ENCODE measurements around the gene ZC3H13. TPM values are rescaled to one million over a fixed set of nuclear protein-coding genes. Genes with fewer than 3 reads are reported as not detected.
A peak's percentile ranks its signal among the peaks of the same experiment; 100 is the strongest.

Gene ZC3H13
- total RNA-seq, 1 donor: 21.2 TPM

DNA sequence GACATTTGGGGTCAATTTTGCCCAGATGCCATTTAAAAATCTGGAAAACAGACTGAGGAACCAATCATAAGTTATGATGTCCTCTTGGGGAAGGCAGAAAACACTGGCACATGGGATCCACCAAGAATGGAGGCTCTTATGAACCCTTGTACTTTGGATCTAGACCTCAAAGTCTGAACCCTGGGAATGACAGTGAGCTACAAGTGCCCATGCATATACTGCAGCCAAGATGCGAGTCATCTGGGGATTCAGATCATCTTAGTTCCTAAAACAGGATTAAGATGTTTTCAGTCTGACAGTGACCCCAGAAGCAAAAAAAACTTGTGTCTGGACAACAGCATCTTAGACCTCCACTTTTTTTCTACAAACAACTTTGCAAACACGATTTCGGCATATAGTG, 100.8 kb downstream of the ZC3H13 start:
- no peak overlapping the region for H3K4me3 ChIP-seq (ENCODE audit: low read depth, low read length)
- peak; percentile 29 for DNase-seq (ENCODE audit: low read depth)
- TF ChIP-seq CTCF (IDR thresholded peaks at IDR 0.05; ENCODE audit: insufficient read depth, low read depth, low read length): no peak

DNA sequence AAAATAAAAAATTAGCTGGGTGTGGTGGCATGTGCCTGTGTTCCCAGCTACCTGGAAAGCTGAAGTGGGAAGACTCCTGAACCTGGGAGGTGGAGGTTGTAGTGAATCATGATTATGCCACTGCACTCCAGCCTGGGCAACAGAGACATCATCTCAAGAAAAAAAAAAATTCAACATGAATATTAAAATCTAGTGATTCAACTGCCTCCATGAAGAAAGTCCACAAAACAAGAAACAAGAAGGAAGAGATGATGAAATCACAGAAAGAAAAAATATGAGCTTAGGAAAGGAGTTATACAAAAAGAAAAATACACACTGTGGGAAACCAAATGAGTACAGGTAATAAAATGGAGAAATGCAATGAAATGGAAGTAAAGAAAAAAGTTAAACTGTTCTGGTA, 101.4 kb downstream of the ZC3H13 start:
- no peak for TF ChIP-seq CTCF (IDR thresholded peaks at IDR 0.05; ENCODE audit: insufficient read depth, low read depth, low read length)
- no peak for DNase-seq (ENCODE audit: low read depth)
- H3K4me3 ChIP-seq (ENCODE audit: low read depth, low read length): no peak overlapping the region

DNA sequence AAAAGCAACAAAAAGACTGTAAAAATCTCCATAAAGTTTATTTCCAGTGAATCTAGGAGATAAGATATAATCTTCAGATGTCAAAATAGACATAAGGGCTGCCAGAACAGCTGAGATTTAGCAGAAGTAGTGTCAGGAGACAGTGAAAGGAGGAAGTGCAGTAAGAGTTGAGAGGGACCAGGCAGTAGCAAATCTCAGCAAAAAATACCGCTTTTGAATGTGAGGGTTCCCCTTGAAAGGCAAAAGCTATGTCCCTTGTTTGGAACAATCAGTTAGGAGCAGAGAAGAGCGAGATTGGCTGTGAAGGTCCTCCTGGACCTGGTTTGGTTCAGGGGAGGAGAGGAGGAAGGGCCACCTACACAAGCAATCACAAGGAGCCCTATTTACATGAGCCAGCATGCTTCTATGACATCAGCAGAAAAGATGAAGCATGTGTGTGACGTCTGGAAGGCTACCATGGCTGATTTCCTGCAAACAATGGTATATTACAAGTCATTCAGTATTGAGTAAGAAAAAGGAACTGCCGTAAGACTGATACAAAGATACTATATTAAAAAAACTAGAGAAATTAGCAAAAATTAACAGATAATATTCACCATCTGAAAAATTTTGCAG, 102.1 kb downstream of the ZC3H13 start:
- DNase-seq (ENCODE audit: low read depth): peak; percentile 45

GRCh38 chr13:45949161-45949560, 103.4 kb downstream of the ZC3H13 start:
- no peak for DNase-seq (ENCODE audit: low read depth)

More for the DNA sequence above, 102.1 kb downstream of the ZC3H13 start:
- H3K4me3 ChIP-seq (ENCODE audit: low read depth, low read length): no peak overlapping the region
- TF ChIP-seq CTCF (IDR thresholded peaks at IDR 0.05; ENCODE audit: insufficient read depth, low read depth, low read length): no peak

DNA sequence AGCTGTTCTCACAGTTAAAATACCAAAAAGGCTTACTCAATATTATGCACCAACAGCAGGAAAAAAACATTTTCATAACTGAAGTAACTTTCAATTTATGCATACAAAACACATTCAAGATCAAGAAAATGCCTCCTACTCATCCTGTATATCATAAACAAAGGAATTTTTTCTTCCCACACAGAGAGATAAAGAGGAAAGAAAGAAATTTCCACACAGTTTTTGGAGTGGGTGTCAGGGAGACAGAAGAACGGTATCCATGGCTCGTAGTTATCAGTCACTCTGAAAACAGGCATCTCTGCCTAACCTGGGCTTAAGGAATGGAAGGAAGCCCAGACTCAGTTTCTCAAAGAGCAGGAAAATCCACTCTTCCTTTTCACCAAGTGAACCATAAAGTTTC, 108.6 kb downstream of the ZC3H13 start:
- no peak overlapping the region for H3K4me3 ChIP-seq (ENCODE audit: low read depth, low read length)
- peak; percentile 51 for DNase-seq (ENCODE audit: low read depth)
- no peak for TF ChIP-seq CTCF (IDR thresholded peaks at IDR 0.05; ENCODE audit: insufficient read depth, low read depth, low read length)

More at GRCh38 chr13:45949161-45949560, 103.4 kb downstream of the ZC3H13 start:
- no peak overlapping the region for H3K4me3 ChIP-seq (ENCODE audit: low read depth, low read length)
- no peak for TF ChIP-seq CTCF (IDR thresholded peaks at IDR 0.05; ENCODE audit: insufficient read depth, low read depth, low read length)

GRCh38 chr13:45943120-45943519, 109.4 kb downstream of the ZC3H13 start:
- peak; percentile 6 for DNase-seq (ENCODE audit: low read depth)
- no peak overlapping the region for H3K4me3 ChIP-seq (ENCODE audit: low read depth, low read length)

More at GRCh38 chr13:45943120-45943519, 109.4 kb downstream of the ZC3H13 start:
- TF ChIP-seq CTCF (IDR thresholded peaks at IDR 0.05; ENCODE audit: insufficient read depth, low read depth, low read length): no peak
